Measurements from ENCODE around the gene P2RX2.

DNA sequence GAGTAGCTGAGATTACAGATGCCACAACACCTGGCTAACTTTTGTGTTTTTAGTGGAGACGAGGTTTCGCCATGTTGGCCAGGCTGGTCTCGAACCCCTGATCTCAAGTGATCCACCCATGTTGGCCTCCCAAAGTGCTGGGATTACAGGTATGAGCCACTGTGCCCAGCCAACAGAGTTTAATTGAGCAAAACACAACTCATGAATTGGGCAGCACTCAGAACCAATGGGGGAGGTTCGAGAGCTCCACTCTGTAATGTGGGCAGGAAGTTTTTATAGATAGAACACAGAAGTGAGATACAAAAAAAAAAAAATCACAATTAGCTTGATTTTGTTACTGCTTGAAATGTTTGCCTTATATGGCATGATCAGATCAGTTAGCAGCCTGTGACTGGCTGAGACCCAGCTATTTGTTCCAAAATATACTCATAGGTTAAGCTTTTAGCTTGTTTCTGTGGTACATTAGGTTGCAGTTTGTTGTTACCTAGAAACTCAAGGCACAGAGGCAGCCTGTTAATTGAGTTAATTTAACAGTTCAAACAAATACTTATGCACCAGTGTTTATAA, 1.4 kb upstream of the P2RX2 start:
- TF ChIP-seq, protein P1, sequence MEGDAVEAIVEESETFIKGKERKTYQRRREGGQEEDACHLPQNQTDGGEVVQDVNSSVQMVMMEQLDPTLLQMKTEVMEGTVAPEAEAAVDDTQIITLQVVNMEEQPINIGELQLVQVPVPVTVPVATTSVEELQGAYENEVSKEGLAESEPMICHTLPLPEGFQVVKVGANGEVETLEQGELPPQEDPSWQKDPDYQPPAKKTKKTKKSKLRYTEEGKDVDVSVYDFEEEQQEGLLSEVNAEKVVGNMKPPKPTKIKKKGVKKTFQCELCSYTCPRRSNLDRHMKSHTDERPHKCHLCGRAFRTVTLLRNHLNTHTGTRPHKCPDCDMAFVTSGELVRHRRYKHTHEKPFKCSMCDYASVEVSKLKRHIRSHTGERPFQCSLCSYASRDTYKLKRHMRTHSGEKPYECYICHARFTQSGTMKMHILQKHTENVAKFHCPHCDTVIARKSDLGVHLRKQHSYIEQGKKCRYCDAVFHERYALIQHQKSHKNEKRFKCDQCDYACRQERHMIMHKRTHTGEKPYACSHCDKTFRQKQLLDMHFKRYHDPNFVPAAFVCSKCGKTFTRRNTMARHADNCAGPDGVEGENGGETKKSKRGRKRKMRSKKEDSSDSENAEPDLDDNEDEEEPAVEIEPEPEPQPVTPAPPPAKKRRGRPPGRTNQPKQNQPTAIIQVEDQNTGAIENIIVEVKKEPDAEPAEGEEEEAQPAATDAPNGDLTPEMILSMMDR (conservative IDR thresholded peaks at IDR 0.05 in 1 of 2, IDR thresholded peaks at IDR 0.05 in 1 of 2; ENCODE audit: low read depth in 1 of 2, low read length in 2 of 2): no peak
- TF ChIP-seq EZH2 (IDR thresholded peaks at IDR 0.05; ENCODE audit: low read length, missing control alignments): no peak

All from fibroblast of lung (primary cell).